Breast epithelium (tissue), 4 donors: Measurements from ENCODE around the gene SRPRB. TPM values are rescaled to one million over a fixed set of nuclear protein-coding genes. Genes with fewer than 3 reads are reported as not detected.

Experiments
- DNase-seq, 2 donors: peaks; one replicate each; pipeline ENCODE4 v3.0.0-alpha.2; 2019; ENCODE audit warnings: low spot score in 2 of 2
- H3K27ac ChIP-seq, 2 donors: fragments of 200-600 bp; sonication (generic) in 1 of 2; one replicate each; pipeline ENCODE4 v1.5.1; 2016 to 2019; ENCODE audit warnings: mild to moderate bottlenecking in 1 of 2
- H3K27me3 ChIP-seq, 2 donors: fragments of 200-600 bp; sonication (generic) in 1 of 2; one replicate each; pipeline versions ENCODE4 v1.5.1 to v1.6.0; 2017 to 2019; ENCODE audit warnings: control low read depth in 1 of 2, mild to moderate bottlenecking in 1 of 2
- H3K36me3 ChIP-seq: fragments of 200-600 bp; one replicate; pipeline ENCODE4 v1.5.1; 2019
- H3K4me1 ChIP-seq, 2 donors: fragments of 200-600 bp; sonication (generic); one replicate each; pipeline ENCODE4 v1.5.1; 2016 to 2019; ENCODE audit warnings: control low read depth in 1 of 2
- H3K4me3 ChIP-seq, 3 donors: fragments of 200-600 bp; sonication (generic); 1 replicate in 2 of 3; 2 replicates in 1 of 3; pipeline ENCODE4 v1.5.1; 2016 to 2019; ENCODE audit warnings: mild to moderate bottlenecking in 3 of 3, moderate library complexity in 2 of 3
- H3K9me3 ChIP-seq, 2 donors: fragments of 200-600 bp; sonication (generic) in 1 of 2; one replicate each; pipeline ENCODE4 v1.5.1; 2016 to 2019; ENCODE audit warnings: control low read depth in 1 of 2
- POLR2A ChIP-seq: fragments of 450-650 bp; IDR thresholded peaks from one replicate; pipeline ENCODE4 v1.6.1; 2016; ENCODE audit warnings: antibody characterized with exemption, mild to moderate bottlenecking, moderate library complexity
- POLR2AphosphoS5 ChIP-seq, 3 donors: sonication (generic); formaldehyde crosslinking; IDR thresholded peaks; one replicate each; pipeline ENCODE4 v1.6.1; 2017; ENCODE audit warnings: antibody characterized with exemption in 3 of 3
- intact Hi-C: fragments of 100-400 bp; cut with DNase I; formaldehyde crosslinking; loops from one replicate; pipeline ENCODE4 v1.15.1; 2023; ENCODE audit warnings: low total_unique reads
- total RNA-seq, 3 donors: library from RNA; depleted of rRNA; stranded (reverse); fragments of >200 nt; gene quantifications; one replicate each; pipeline ENCODE4 v1.1.0, GENCODE V29; 2016
- TF ChIP-seq, protein P1 (sequence below), 3 donors: fragments of 450-650 bp; IDR thresholded peaks; one replicate each; pipeline ENCODE4 v1.5.1; 2016 to 2017; ENCODE audit warnings: antibody characterized with exemption in 3 of 3, mild to moderate bottlenecking in 3 of 3, moderate library complexity in 3 of 3

Gene SRPRB
- total RNA-seq, 3 donors from 2014 or later, result 17.1 to 35.1 (median 28.4) TPM

DNA sequence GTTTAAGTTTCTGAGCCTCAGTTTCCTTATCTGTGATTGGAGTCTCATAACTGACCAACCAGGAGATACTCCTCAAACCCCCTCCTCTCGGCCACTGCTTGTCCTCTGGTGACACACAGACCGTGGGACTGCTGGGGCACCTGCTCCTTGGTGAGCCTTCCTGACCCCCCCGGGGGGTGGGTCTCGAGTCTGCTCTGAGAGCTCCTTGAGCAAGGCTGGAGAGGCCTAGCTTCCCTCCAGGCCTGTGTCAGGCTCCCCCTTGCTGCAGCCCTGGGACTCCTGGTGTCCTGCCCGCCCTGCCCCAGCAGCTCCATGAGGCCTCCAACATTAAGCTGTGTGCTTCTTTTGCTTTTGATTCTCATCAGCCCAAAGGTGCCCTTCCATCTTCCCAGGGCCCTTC lies 27.7 kb downstream of the SRPRB start:
- no peak for DNase-seq
- no peak for TF ChIP-seq POLR2AphosphoS5 (IDR thresholded peaks at IDR 0.05)
- TF ChIP-seq, protein P1, sequence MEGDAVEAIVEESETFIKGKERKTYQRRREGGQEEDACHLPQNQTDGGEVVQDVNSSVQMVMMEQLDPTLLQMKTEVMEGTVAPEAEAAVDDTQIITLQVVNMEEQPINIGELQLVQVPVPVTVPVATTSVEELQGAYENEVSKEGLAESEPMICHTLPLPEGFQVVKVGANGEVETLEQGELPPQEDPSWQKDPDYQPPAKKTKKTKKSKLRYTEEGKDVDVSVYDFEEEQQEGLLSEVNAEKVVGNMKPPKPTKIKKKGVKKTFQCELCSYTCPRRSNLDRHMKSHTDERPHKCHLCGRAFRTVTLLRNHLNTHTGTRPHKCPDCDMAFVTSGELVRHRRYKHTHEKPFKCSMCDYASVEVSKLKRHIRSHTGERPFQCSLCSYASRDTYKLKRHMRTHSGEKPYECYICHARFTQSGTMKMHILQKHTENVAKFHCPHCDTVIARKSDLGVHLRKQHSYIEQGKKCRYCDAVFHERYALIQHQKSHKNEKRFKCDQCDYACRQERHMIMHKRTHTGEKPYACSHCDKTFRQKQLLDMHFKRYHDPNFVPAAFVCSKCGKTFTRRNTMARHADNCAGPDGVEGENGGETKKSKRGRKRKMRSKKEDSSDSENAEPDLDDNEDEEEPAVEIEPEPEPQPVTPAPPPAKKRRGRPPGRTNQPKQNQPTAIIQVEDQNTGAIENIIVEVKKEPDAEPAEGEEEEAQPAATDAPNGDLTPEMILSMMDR (IDR thresholded peaks at IDR 0.05), result no peak
- Histone ChIP-seq H3K9me3 (no peaks in the 10 kb centered on the region), H3K36me3 (no peaks in the 10 kb centered on the region), H3K27ac (no peak overlapping the region), H3K4me1 (no peaks in the 10 kb centered on the region), H3K4me3 (no peak overlapping the region), H3K27me3 (no peaks in the 10 kb centered on the region)
- intact Hi-C loops, result no loop called here

DNA sequence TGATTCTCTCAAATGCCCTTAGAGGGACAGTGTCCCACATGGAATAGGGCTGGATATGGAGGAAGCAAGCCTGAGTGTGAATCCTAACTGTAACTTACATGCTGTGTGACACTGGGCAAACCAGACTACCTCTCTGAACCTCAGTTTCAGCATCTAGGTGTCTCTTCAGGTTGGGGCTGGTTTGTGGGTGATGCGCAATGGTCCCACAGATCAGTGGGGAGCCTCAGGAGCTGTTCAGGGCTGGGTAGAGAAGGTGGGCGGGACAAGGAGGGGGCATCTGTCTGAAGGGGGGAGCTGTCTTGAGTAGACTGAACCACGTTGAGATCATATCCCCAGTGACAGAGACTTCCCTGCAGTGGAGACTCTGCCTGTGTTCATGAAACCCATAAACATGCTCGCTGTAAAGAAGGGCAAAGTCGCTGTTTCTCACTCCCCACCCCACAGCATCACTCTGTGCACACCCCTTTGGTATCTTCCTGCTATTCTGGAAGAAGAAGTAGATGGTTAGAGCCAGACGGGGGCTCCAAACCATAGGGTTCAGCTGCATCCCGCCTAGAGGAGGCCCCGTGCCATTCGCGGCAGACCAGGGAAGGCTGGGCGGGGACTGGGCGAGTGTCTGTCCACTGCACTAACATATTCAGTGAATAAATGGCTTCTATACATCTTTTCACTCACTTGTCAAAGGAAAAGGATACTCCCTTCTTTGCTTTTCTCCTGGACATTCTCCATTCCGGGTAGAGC lies 28.4 kb downstream of the SRPRB start:
- H3K27me3 ChIP-seq, result no peaks in the 10 kb centered on the region
- DNase-seq, result no peak
- H3K4me3 ChIP-seq, result no peak overlapping the region
- intact Hi-C loops, result no loop called here
- TF ChIP-seq POLR2AphosphoS5 (IDR thresholded peaks at IDR 0.05) (no peak), POLR2A (no peak)
- TF ChIP-seq, protein P1 (IDR thresholded peaks at IDR 0.05), result no peak
- H3K27ac ChIP-seq, result no peak overlapping the region
- H3K4me1 ChIP-seq, result no peaks in the 10 kb centered on the region
- no peaks in the 10 kb centered on the region for H3K36me3 ChIP-seq
- no peaks in the 10 kb centered on the region for H3K9me3 ChIP-seq

DNA sequence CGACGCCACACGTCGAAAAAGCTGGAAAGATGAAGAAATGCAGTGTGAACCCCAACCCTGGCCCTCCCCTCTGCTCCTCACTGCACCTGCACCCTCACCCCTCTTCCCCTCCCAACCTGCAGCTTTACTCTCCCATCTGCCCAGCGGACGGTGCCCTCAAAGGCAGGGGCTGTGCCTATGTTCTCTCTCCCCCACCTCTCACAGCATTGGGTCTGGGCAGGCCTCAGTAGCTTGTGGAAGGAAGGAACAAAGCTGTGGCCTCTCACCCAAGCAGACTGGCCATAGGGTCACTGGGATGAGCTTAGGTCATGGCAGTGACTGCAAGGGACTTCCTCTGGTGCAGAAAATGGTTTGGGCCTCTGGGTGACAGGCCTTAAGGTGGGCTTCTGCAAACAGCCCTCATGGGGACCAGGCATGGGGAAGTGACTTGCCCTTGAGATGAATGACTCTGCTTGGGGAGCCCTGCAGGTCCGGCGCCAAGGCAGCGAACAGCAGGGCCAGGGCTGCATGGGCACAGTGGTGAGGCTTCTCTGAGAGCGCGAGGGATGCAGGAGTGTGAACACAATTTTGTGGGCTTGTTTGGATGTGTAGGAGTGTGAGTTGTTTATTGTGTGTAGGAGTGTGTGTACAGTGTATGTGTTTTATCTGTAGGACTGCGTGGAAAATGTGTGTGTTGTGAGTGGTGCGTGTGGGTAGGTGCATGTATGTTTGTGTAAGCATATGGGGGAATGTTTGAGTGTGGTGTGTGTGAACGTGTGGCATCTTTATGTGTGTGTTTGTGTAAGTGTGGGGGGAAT lies 29.2 kb downstream of the SRPRB start:
- intact Hi-C loops, result no loop called here
- Histone ChIP-seq H3K4me1 (no peaks in the 10 kb centered on the region), H3K36me3 (no peaks in the 10 kb centered on the region), H3K27ac (no peak overlapping the region), H3K4me3 (no peak overlapping the region), H3K27me3 (no peaks in the 10 kb centered on the region), H3K9me3 (no peaks in the 10 kb centered on the region)
- TF ChIP-seq POLR2A, result no peak
- no peak for TF ChIP-seq POLR2AphosphoS5 (IDR thresholded peaks at IDR 0.05)
- TF ChIP-seq, protein P1 (IDR thresholded peaks at IDR 0.05), result no peak
- no peak for DNase-seq

DNA sequence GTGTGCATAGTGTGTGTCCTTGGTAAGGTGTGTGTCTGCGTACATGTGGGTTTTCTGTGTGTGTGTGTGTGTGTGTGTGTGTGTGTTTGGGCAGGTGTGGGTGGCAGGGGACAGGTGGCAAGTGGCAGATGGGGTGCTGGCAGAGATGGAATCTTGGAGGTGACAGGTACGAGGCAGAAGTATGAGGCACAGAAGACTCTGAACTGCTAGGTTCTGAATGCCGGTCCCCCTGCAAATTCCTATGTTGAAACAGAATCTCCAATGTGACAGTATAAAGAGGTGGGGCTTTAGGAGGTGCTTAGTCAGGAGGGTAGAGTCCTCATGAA lies 29.8 kb downstream of the SRPRB start:
- H3K36me3 ChIP-seq, result no peaks in the 10 kb centered on the region
- DNase-seq, result no peak
- H3K4me1 ChIP-seq, result no peaks in the 10 kb centered on the region
- intact Hi-C loops, result no loop called here
- H3K27ac ChIP-seq, result no peak overlapping the region
- no peak overlapping the region for H3K4me3 ChIP-seq
- TF ChIP-seq POLR2AphosphoS5 (IDR thresholded peaks at IDR 0.05) (no peak), POLR2A (no peak)
- TF ChIP-seq, protein P1 (IDR thresholded peaks at IDR 0.05), result no peak
- H3K27me3 ChIP-seq, result no peaks in the 10 kb centered on the region
- H3K9me3 ChIP-seq, result no peaks in the 10 kb centered on the region

DNA sequence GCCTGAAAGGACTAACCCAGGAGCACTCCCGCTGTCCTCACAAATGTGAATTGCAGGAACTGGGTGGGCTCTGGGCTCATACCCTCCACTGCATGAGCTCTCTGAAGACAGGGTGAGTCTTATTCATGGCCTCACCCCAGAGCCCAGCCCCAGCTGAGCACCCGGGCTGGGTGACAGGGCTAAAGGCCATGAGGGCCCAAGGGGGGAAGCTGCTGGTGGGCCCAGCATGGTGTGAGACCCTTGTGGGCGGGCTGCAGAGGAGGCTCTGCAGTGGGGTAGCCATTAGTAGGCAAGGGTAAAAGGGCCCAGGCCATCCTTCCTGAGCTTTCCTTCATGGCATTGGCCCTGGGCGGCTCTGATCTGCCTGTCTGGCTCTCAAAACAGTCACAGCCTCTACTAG lies 30.3 kb downstream of the SRPRB start:
- Histone ChIP-seq H3K36me3 (no peaks in the 10 kb centered on the region), H3K27ac (no peak overlapping the region), H3K4me3 (no peak overlapping the region), H3K9me3 (no peaks in the 10 kb centered on the region), H3K27me3 (no peaks in the 10 kb centered on the region), H3K4me1 (no peaks in the 10 kb centered on the region)
- intact Hi-C loops, result no loop called here
- no peak for DNase-seq
- TF ChIP-seq, protein P1 (IDR thresholded peaks at IDR 0.05), result no peak
- no peak for TF ChIP-seq POLR2AphosphoS5 (IDR thresholded peaks at IDR 0.05)
